GM21526 (cell line): ENCODE data around the gene CIB4.

Experiments
- ATAC-seq: cut with Tn5 transposase; IDR thresholded peaks from one replicate; pipeline ENCODE4 v1.9.1; 2021; ENCODE audit warnings: moderate library complexity; ENCODE audit not compliant: unreplicated experiment, low FRiP score

CIB4 gene

DNA sequence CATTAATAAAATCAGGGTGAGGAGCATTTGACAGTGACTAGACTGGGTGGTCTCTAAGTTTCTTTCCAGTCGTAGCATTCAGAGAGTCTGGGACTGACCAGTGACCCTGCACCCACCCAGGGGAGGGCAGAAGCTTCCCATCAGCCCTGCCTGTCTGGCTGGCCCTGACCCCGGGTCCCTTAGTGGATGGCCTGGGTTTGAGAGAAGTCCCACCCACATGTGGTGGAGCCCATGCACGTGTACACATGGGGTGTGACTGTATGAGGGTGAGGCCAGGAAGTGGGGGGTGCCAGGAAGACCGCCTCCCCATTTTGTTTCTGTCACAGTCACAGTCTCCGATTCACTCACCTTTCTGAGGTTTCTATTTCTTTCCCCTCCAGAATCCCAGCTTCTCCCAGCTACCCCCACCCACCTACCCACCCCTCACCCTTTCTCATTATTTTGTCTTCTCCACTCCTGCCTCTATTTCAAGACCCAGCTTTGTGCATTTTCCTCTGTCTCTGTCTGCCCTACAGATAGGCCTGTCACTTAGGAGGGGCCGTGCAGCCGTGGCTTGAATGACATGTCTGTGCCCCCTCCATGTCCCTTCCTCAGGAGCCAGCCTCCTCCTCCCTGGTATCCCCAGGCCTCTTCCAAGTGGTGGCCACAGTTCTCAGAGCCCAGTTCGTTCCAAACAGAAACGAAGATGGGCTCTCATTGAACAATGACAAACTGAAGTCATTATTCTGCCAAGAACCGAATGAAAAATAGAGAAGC lies 13.6 kb downstream of the CIB4 start:
- ATAC-seq = no peak

DNA sequence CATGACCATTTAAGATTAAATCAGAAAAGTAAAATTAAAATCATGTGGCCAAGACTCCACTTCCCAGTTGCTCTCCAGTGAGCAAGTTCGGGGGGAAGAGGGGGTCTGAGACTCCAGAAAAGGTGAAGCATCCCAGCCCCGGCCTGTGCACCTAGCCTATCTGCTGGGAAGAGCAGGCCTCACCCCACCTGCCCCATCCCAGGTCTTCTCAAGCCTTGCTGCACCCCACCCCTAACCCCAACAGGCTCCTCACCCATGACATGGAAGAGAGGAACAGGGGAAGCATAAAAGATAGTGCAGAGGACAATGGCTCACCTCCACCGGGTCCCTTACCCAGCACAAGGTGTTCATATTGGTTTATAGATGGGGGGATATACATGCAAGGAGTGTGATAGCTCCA lies 14.6 kb downstream of the CIB4 start:
- ATAC-seq = no peak

DNA sequence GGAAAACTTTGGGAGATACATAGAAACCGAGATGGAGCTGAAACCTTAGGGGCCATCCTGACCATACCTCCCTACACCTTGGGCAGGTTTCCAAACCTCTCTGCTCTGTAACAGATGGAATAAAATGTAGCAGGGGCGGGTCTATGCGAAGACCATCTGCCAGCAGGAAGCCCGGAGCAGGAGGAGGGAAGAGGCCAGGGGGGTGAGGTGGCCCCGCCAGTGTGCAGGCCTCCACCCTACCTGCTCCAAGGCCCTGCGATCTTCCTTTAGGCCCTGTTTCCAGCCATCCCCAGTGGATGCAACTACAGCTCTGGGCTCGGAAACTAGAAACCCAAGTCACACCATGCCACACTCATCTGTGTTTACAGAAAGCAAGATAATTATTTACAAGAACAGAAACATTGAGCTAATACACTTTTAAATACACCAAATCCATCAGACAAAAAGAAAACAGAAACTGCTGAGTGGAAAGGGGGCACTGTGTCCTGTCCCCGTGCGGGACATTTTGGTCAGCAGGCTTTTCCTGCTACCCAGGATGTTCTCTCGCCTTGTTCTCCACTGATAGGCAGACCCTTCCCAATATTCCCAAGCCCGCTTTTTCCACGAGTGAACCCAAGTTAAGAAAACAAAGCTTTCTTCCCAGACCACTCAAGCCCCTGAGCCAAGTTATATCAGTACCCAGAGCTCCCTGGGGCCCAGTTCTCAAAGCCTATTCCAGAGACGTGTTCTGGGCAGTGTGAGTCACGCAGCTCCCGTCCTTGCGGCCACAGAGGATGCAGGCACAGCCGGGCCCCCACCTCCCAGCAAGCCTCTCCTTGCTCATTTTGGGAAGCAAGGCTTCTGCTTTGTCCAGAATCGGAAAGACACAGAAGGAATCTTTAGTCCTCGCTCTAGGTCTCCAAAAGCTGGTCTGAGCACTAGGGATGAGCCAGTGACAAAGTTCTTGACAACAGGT lies 17.3 kb downstream of the CIB4 start:
- ATAC-seq = no peak

DNA sequence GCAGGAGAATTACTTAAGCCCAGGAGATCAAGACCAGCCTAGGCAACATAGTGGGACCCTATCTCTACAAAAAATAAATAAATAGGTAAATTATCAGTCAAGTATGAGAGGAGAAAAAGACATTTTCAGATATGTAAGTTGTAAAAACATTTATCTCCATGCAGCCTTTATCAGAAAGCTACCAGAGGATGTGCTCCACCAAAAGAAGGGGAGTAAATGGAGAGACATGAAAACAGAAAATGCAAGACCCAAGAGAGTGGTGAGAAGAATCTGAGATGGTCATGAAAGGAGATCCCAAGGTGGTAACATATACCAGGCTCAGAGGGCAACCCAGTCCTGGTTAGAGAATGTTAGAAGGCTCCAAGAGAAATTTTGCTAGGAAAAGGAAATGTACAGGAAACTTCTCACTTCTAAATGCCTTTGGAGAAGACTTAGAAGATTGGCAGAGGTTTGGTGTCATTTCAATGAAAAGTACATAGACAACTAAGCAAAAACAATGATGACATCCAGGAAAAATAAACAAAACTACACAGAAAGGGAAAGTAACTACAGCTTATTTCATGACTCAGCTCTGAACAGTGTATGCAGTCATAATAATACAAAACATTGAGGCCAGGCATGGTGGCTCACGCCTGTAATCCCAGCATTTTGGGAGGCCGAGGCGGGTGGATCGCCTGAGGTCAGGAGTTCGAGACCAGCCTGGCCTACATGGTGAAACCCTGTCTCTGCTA lies 19.5 kb downstream of the CIB4 start:
- no peak for ATAC-seq

DNA sequence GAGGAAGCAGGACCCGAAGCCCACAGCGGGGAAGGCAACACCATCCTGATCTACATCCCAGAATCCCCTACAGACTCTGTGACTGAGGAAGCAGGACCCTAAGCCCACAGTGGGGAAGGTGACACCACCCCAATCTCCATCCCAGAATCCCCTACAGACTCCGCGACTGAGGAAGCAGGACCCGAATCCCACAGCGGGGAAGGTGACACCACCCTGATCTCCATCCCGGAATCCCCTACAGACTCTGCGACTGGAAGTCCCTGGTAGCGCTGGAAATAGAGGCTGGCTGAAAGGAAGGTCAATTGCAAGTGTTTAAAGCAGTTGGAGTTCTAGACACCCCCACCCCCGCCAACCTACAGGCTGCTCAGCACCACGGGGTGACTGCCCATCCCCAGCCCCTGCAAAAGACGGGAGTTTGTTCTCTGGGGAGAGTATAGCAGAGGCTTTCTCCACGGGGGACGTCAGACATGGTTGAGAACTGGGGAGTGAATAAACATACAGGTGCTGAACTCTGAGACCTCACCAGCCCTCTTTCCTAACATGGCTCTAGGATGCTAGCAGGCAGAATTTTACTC lies 21.0 kb downstream of the CIB4 start:
- no peak for ATAC-seq

DNA sequence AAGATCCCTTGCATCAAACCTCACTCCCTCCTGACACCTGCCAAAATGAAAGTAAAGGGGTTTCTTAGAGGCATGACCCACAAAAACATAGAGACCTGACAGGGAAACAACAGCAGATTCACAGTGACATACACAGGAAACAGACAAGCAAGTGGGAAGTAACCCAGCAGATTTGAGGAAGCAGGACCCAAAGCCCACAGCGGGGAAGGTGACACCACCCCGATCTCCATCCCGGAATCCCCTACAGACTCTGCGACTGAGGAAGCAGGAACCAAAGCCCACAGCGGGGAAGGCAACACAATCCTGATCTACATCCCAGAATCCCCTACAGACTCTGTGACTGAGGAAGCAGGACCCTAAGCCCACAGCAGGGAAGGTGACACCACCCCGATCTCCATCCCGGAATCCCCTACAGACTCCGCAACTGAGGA lies 21.6 kb downstream of the CIB4 start:
- ATAC-seq = no peak

DNA sequence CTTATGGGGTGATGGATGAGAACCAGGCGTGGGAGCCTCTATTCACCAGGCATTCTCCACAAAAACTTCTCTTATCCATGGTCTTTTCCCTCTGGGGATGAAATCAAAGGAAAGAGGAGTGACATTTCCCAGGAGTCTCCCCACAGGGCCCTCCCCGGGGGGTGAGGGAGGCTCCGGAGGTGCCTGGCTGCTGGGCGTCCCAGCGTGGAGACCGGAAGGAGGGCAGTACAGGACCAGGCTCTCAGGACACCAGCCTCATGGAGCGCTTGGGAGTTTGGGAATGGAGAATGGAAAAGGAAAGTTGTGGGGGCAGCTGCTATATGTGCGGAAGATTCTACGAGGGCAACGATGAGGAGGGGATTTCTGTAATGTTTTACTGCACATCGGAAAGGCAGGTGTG lies 22.1 kb downstream of the CIB4 start:
- no peak for ATAC-seq

DNA sequence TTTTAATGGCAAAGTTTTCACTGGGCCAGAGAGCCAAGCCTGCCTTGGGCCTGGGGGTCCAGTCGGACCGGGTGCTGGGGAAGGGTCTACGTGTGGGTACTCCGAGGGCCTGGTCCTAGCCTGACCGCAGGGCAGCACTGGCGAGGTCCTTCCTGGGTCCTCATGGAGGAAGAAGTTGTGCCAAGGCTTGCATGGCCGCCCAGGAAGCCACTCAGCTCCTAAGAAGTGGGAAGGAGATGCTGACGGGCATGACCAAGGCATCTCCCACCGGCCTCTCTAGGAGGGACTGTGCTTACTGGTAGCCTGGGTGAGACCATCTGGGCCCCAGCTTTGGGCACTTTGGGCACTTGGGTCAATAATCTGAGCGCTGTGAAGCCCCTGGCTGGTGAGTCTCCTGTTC lies 22.6 kb downstream of the CIB4 start:
- ATAC-seq = no peak

DNA sequence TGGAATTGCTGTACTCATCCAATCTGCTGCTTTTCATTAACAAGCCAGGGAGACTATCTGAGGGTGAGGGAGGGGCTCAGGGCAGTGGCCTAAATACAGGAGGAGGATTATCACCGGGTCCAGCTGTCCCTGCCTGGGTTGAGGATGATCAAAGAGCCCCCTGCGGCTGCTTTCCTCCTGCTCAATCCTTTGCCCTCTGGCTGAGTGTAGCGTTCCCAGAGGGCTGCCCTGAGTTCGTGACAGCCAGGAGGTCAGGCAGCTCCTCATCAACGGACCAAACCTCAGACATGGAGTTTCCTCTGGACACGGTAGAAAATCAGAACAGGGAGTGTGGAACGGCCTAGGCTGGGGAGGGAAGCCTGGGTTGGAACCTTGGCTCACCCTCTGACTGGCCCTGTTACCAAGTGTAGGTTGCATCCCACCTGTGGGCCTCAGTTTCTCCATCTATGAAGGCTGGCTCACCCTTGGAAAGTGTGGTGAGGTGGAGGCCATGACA lies 23.5 kb downstream of the CIB4 start:
- ATAC-seq = no peak

DNA sequence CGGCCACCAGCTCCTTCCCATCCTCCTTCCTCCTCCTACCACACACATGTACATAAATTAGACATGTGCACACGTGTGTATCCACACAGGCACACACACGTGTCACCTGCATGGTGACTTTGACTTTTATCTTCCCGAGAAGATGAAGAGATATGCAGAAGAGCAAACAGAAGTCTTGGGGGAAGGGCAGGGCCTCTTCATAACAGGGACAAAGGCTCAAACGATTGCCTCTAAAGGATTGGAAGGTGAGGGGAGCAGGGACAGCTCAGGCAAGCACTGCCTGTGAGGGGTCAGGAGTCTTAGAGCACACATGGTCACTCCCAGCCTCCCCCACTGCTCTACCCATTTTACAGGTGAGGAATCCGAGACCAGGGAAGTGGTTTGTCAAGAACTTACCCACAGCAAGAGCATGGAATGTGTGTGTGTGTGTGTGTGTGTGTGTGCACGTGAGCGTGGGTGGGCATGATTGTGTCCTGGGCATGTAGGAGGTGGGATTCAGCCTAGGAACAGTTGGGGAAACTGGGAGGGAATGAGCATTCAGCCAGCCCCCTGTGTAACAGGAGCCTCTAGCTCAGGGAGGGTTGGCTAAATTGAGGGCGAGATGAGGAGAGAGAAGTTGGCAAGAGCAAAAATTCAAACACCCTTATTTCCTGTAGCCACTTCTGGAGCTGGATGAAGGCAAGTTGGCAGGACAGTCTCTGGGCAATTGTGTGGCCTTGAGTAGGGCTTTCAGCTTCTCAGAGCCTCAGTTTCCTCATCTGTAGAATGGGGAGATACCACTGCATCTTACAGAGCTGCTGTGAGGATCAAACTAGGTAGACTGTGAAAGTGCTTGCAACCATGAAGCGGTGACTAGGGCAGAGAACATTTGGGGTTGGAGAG lies 24.2 kb downstream of the CIB4 start:
- no peak for ATAC-seq

DNA sequence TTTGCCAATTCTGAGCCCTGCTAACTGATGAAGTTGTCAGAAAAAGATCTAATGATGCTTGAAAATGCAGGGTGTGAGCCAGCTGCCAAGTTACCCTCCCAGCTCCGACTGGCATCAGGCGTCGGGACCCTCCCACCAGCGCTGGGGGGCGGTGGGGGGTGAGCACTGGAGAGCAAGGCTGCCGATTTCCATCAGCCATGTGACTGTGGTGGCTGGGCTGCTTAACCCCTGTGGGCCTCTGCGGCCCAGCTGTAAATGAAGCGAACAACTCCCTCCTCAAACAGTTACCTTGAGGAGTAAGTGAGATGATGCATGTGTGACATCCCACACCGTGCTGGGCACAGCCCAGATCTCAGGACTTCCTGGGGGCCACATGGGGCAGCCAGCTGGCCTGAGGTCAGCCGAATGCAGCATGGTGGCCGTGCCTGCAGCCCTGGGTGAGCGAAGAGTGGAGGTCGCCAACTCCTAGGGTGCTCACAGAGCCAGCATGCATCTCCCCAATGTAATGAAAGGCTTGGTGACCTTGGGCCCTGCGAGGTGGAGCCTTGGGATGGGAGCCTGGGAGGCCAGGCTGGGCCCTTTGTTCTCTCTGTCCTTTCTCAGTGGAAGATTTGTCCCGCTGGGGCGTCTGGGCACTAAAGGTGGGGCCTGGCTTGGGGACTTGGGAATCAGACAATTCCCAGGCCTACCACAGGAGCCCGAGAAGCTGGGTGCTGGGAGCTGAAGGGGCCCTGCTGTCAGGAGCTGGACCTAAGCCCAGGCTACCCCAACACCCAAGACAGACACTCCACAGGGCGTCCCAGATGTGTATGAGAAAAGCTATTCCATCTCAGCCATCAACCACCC lies 25.1 kb downstream of the CIB4 start:
- ATAC-seq = no peak

DNA sequence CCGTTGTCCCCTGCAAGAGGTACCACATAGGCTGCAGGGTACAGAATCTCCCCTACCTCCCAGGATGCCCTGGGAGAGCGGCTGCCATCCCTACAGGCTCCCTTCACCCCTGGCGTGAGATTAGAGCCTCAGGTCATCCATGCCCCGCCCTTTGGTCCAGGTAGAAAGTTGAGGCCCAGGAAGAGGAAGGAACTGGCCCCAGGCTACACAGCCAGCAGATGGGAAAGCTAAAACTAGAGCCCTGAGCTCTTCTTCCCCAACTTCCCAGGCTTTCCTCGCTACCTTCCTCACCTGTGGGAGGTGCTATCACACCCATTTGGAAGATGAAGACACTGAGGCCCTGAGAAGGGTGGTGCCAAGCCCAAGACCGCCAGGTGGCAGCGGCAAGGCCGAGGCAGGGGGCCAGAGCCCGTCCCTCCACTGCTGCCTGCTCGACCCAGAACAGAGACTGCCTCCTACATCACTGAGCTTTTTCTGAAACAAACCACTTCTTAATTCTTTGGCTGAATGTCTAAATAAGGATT lies 25.8 kb downstream of the CIB4 start:
- no peak for ATAC-seq

DNA sequence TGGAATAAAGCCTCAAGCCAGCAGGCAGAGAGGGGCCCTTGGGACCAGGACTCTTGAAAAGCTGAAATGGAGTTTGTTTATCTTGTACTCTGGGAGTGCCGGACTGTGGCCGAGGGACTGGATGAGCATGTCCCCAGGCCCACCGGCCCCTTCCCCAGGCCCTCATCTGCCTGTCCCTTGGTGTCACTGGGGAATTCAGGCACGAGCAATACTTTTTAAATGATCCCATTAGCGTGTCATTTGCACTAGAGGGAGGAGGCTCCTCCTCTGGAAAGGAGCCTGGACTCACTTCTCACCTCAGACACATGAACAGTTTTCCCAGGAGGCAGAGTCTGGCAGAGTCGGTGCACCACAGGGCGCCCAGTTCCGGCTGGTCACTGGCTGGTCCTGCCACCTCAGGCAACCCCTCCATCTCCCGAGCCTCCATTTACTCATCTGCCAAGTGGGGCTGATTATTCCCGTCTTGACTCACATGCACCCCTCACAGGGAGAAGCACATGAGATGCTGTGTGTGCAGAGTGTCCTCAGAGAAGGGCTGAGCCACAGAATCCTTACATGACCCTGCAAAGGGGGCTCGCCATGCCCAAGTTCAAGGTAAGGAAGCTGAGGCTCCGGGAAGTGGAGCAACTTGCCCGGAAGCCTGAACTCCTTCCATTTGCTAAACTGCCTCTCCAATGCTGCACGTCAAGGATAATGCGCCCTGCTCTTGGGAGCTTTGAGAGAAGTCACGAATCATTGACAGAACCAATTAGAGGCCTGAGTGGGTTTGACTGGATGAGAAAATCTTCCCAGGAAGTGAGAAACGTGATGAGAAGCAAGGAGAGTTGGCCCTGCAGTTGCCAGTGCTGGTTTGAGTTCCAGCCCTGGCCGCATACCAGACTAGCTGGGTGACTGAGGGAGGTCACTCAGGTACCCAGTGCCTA lies 26.7 kb downstream of the CIB4 start:
- ATAC-seq = no peak

DNA sequence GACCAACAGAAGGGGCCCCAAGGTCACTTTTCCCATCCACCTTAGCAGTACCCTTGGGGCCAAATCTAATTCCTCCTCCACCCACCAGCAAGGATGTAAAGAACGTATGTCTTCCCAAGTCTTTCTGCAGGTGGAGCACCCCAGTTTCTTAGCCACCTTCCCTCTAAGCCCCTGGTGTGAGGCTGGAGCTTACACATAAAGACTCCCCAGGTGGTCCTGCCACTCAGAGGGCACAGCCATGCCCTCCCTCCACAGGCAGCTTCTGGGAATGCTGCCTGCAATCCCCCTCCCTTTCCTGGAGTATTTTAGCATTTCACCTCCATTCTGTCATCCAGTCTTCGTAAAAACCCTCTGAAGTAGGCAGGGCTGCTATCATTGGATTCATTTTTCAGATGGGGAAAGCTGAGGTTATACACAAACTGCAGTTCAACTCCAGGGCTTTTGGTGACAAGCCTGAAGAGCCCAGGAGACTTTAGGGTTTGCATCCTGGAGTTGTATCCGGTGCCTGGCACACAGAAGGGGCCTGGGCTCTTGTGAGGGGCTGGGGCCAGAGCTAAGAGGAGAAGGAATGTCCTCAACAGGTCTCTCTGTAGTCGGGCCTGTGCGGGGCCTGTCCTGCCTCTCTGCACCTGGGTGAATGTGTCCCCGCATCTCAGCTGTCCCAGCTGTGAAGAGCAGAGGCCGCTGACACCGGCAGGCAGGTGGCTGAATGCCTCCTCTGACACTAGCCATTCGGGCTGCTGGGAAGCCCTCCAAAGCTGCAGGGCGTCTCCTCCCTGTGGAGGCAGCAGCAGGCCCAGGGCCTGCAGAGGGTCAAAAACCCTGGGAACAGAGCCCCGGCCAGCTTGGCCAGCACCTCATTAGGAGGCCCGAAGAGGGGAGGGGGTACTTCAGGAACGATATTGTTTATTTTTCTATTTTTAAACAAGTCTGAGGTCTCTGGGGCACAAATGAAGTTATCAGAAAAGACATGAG lies 27.6 kb downstream of the CIB4 start:
- no peak for ATAC-seq

DNA sequence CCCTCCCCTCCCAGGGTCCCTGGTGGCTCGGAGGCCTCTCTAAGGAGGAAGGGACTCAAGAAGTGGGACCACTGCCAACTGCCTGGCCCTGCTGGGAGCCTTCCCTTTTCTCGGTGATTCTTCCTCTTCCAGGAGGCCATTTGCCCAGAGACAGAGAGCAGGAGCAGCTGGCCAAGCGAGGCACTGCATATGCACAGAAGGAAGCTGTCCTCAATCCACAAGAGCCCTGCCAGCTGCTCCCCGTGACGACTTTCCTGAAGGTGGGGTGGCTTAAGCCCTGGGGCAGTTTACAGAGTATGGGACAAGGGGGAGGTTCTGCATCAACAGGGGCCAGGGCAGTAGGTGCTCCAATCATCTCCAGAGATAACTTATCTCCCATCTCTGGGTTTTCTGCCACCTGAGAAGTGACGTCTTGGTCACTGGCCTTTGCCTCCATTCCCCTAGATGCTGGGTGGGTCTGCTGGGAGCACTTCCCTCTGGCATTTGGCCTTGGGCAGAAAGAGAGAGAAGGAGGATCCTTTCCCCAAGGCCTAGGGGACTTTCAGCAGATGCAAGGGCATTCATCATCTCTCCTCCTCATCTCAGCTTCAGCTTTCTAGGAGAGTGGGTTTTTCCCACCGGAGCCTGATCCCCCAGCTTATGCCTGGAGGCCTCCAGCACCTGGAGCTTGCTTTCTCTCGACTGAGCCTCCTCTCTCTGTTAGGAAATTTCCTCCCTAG lies 28.5 kb downstream of the CIB4 start:
- ATAC-seq = no peak

DNA sequence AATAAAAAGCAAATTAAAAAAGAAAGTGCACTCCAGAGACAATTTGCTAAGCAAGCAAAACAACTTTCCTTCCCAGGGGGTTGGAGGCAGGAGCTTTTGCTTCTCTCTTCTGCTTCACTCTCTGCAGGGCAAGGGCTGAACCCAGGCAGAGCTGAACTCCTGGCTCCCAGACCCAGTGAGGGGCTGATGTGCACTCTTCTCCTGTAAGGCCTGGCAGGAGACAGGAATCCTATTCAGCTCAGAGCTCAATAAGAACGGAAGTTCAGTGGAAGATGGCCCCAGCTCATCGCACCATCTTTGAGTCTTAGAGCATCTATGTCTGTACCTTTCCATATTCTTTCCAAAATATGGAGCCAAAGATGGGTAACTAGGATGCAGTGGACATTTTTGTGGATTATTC lies 29.1 kb downstream of the CIB4 start:
- ATAC-seq = no peak
